NCI-H1092 (cell line): Measurements from ENCODE around the gene NSF.
"Not testable (repeated sequence)": the region's sequence is repeated elsewhere in the genome, so short reads cannot be mapped to it uniquely, and the experiment has no call there.

ENCODE experiments used
- DNase-seq: peaks from one replicate; lab custom pipeline; 2025; lab: John Stamatoyannopoulos, UW

NSF gene

DNA sequence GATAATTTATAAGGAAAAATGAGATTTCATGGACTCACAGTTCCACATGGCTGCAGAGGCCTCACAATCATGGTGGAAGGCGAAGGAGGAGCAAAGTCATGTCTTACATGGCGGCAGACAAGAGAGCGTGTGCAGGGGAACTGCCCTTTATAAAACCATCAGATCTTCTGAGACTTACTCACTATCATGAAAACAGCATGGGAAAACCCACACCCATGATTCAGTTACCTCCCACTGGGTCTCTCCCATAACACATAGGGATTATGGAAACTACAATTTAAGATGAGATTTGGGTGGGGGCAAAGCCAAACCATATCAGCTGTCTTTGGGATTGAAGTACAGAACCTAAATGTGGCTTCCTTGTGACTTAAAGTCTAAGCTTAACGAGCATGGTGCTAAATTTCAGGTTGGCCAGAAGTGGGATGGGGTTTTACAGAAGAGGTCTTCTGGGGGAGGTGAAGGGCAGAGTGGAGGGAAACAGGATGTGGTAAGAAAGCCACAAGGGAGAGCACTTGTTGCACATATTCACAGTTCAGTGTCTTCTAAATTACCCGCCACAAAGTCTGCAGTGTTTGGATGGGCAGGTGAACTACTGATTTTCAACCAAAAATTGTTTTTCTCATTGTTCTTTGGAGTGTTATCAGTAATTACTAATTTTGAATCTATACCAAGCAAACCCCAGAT is 38.4 kb downstream of the NSF start:
- DNase-seq = not testable (repeated sequence)

DNA sequence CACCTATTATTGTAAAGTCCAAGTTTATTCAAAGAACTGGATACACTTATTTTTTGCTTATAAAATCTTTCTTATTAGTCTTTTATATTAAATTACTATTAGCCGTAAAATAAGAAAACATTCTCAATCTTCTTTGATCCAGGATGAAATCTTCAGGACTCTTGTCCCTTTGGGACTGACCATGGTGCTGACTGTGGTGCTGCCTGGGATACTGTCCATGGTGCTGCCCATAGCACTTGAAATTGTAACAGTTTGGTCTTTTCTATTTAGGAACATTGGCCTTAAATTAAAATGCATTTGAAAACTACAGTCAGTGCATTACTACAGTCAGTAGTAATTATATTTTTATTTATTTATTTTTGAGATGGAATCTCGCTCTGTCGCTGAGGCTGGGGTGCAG is 41.7 kb downstream of the NSF start:
- not testable (repeated sequence) for DNase-seq

DNA sequence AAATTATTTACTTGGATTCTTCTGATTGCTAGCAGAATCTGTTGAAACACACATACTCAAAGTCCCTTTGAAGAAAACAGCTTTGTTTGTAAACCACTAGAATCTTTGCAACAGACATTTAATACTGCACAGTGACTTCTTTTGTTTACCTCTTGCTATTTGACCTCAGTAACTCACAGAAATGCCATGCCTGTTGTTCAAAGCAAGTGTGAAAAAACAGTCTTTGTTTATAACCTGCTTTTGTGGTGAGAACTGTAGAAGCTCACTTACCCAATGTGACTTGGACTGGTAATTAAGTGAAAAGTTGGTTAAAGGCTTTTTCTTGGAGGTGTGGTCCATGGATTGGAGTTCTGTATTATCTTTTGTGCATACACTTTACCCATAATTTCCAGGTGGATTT is 44.4 kb downstream of the NSF start:
- not testable (repeated sequence) for DNase-seq

DNA sequence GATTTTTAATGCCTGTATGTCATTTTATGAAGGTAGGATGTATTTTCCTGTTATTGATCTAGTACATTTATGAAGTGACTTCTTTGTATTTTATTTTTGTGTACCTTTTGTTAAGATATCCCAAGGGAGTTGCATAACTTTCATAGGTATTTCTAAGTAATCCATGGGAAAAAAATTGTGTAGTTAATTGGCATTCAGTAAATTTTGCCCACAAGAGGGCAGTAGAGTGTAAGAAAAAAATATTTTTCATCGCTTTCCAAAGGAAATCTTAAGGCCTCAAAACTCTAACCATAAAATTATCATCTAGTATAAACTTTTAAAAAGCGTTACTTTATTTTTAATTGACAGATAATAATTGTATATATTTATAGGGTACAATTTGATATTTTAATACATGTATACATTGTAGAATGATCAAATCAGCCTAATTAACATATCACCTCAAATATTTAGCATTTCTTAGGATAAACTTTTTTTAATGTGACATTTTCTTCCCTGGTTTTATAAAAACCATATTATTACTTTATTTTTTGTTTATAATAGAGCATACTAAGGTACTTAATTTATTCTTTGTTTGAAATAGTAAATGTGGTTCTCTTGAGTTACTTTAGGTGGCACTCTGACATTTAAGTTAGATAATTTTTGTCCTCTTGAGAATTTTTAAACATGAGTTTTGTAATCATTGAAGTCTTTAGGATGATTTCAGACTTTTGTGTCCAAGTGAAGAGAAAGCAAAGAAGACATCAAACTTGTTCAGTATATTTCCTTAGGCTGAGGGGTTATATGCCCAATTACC is 51.6 kb downstream of the NSF start:
- DNase-seq = not testable (repeated sequence)

DNA sequence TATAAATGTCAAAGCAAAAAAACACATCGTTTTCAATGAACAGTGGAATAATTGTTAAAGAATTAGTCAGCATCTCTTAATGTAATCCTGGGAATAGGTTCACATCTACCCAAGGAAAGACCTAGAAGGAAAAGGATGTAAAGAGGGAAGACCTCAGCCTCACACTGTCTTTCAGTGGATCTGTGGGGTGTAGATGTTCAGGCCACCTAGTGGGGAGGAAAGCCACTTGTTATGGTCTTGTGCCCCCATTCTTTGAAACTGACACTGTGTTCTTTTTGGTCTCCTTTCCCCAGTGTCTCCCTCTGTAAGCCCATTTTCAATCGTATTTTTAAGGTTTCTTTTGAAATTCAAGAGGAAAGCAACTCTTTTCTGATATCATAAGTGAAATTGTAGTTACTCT is 56.8 kb downstream of the NSF start:
- not testable (repeated sequence) for DNase-seq

DNA sequence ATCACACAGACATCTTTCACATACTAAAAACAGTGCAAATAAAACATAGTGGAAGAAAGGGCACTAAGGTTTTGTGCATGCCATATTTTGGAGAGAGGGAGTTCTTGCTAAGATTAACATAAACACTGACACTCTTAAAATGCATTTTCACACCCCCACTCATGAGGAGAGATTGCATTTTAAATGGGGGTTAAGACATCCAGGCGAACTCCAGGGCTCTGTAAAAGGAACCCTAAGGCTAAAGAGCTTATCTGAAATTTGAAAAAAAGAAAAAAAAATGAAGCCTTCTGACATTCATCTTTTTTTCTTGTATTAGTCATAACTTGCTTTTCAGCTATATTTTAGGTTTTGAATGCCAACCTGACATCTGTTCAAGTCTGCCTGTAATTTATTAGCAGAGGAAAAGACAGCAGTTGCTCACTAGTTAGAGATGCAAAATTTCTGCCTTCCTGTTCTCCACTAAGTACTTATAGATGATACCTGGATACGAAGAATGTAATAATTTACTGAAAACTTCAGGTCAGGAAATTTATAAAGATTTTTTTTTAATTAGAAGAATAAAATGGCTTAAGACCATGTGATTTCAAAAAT is 57.3 kb downstream of the NSF start:
- DNase-seq = not testable (repeated sequence)

DNA sequence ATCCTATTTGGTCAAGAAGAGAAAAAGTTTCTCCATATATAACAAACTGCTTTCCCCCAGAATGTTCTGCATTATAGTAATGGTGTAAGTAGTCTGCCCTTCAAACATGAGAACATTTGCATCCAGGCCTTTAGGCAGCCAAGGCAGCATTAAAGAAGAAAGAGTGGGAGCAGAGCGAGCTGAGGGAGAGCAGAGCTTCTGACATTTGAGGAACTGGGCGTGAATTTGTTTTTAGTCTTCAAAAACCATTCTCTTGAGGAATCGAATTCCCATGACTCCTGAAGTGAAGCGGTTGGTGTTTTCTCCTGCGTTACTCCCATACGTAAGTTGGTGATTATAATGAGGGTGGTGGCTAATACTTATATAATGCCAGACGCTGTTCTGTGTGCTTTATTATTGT is 58.8 kb downstream of the NSF start:
- not testable (repeated sequence) for DNase-seq

DNA sequence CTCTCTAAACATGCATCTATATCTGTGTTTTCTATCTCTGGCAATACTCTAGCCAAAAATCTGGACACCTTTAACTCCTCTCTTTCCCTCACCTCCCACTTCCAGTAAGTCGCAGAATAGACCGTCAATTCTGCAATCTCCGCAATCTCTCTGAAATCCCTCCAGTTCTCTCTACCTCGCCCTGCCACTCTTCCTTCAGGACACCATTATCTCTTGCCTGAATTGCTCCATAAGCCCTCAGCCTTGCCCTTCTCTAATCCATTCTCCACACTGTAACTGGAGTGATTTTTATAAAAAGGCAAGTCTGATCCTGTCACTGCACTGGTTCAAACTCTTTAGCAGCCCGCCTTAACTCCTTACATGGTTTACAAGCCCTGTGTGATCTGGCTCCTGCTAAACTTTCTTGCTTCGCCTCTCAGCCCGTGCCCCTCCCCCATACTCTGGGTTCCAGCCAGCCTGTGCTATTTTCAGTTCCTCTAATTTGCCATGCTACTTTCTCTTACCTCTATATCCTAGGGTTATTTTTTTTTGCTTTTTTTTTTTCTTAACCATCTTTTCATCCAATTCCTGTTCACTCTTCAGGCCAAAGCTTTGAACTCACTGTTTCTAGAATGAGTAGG is 61.7 kb downstream of the NSF start:
- not testable (repeated sequence) for DNase-seq

DNA sequence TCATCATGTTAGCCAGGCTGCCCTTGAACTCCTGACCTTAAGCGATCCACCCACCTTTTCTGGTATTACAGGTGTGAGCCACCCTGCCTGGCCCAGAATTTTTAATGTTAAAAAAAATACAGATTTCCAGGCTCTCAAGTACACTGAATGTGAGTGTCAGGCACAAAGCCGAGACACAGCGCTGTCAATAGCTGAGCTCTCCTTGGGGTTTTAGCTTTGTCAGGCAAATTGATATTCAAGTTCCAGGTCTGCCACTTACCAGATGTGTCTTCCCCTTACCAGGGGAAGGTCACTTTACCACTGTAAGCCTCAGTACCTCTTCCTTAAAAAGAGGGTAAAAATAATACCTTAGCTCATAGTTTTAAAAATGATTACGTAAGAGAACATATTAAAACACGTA is 67.8 kb downstream of the NSF start:
- not testable (repeated sequence) for DNase-seq

DNA sequence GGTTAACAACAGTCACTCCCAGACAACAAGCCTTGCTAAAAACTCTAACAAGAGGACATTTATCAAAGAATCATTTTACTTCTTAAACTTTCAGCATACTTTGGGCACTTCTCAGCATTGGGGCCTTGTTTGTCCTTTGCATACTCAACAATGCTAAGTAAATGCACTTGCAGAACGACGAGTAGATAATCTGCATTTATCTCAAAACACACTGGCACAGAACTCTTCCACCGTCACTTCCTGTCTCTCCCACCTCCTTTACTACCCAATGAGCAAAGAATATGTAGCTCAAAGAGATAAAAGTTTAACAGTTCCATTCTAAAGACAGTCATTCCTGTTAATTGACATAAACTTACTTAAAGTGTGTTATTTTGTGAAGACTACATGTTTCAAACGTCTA is 69.2 kb downstream of the NSF start:
- not testable (repeated sequence) for DNase-seq

DNA sequence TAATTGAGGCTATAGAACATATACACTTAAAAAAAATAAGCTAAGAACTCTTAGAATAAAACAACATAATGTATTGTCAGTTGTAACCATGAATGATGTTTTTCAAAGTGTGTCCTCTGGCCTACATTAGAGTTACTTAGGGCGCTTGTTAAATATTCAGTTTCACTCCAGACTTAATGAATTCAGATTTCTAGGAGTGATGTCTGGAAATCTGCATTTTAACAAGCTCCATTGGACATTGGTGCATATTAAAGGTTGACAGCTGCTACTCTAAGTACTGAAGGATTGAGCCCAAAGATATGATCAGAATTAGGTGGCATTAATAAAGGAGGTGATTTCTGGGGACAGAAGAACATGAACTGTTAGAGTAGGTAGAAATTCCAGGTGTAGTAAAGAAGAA is 72.7 kb downstream of the NSF start:
- DNase-seq = not testable (repeated sequence)

DNA sequence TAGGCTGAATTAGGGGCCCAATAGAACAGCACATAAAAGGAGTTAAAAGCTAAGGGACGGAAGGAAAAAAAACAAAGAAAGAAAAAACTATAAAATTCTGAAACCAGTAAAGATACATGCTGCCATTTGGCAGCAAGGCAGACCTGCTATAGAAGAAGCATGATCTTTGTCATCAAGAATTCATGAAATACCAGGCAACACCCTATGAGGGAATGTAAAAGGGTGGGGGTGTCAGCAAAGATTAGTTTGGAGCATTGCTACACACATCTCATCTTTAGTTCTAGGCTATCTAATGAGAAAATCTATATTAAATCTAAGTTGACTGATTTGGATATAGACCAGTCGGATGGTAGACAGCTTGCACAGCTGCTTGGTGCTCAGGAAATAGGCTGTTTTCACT is 73.1 kb downstream of the NSF start:
- DNase-seq = not testable (repeated sequence)

DNA sequence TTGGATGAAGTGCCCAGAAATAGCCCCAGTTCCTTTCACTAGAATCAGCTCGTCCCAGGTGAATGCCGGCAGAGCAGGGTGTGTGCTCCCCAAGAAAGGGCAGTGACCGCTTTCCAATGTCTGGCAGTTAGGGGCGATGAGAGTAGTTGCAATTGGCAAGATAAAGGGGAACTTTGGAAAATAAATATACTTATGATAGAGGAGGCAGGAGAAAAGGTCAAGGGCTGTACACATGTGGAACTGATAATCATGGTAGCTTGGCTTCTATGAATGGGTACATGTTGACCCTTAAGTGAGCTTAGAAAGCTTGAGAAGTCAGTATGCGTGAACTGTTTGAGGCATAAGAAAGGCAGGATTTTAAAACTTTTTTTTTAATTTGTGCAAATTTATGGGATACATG is 75.5 kb downstream of the NSF start:
- not testable (repeated sequence) for DNase-seq

DNA sequence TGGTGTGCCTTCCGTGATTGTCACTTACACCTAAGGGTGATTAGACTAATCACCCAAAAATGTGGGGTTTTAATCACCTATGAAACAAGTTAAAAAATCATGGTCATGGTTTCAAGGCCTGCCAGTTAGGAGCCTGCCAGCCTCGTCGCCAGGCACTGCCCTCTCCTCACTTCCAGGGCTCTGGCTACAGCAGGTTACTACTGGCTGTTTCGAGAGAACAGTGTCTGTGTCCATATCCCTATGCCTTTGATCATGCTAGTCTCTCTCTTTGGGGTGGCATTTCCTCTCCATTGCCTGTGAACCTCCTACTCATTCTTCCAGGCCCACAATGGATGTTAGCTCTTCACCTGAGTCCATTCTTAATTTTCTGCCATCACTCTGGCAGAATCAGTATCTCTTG is 80.3 kb downstream of the NSF start:
- DNase-seq = not testable (repeated sequence)

DNA sequence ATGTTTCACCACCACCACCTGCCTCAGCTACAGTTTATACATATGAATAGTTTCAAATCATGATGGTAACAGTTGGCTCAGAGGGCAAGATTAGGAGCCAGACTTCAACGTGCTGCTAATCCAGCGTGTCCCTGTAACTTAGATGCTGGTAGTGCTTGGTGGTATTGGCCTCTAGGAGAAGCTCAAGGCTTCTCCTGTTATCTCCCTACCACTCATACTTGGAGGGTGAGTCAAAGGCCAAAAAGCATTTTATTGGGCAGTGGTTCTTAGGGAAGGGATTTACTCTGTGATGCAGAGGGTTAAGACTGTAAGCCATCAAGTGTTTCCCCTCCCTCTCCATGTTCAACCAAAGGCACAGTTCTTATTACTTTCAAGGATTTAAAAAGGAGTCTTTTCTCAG is 82.3 kb downstream of the NSF start:
- DNase-seq = not testable (repeated sequence)

DNA sequence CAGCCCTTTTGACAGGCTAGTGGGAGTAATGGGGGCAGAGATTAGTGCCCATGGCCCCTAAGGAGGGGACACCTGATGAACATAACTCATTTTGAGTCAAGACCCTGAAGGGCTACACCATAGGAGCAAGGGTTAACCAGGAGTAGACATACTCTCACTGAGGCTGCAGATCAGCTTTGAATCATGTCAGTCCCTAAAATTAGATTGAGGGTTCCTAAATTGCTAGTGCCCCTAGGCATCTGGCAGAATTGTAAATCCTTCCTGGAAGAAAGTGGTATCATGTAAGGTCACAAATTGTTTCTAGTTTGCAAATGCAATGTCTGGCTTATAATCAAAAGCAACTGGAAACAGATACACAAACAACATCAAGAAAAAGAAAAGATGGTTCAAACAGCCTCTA is 87.3 kb downstream of the NSF start:
- not testable (repeated sequence) for DNase-seq

DNA sequence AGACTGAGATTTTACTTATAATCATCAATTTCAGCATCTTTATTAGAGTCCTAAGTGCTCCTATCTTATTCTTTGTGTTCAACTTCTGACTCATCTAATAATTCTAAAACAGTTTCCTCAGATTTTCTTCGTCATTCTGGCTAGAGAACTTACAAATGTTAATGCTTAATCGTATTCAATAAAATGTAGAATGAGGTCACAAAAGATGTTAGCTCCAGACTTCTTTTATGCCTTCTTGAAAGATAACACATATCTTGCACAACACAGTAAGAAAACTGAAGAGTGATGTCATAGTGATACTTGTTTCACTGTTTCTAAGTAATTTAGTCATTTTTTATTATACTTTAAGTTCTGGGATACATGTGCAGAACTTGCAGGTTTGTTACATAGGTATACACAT is 93.2 kb downstream of the NSF start:
- DNase-seq = not testable (repeated sequence)

DNA sequence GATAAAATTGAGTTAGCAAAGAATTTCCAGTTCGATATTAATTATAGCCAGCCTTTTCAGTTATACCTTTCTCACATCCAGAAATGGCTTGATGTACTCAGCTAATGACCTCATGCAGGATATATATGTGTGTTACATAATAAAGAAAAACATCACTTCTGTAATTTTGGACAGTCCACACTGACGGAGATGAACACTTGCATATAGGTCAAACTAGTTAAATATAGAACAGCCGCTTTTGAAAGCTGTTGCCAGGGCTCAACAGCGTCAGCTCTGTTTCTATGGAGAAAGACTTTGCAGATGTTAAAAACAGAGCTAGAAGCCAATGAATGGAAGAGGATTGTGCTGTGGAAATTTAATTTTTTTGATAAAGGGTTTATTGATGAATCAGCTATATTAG is 94.8 kb downstream of the NSF start:
- not testable (repeated sequence) for DNase-seq

DNA sequence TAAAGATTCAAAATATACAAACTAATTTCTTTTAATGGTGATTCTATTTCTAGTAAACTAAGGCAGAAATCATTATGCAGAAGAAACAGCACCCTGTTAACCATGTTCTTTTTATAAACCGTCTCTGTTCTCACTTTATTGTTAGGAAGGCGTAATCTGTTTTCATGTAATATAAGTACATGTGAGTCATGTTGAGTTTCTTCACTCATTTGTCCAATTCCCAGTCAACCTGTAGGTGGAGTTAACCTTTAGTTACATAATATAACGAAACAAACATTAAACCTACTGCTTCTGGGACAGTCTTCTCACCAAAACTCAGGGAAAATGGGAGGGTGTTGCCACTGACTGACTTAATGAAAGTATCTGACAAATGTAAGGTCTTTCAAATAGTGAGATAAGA is 101.7 kb downstream of the NSF start:
- not testable (repeated sequence) for DNase-seq

DNA sequence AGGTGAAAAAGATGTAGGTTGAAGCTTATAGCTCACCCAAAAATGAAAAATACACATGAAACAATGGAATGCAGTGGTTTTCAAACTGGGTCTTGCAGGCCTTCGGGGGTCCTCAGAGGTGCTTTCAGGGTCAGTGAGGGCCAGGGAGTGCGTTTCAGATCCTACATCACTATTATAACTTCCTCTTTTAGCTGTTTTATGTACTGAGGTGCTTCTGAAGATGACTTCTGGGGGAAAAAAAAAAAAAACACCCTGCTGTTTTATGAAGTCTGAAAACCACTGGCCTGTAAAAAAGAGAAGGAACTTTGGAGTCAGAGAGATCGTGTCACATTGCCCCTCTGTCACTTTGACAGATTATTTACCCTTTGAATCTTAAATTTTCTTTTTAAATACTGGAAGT is 102.8 kb downstream of the NSF start:
- DNase-seq = not testable (repeated sequence)

DNA sequence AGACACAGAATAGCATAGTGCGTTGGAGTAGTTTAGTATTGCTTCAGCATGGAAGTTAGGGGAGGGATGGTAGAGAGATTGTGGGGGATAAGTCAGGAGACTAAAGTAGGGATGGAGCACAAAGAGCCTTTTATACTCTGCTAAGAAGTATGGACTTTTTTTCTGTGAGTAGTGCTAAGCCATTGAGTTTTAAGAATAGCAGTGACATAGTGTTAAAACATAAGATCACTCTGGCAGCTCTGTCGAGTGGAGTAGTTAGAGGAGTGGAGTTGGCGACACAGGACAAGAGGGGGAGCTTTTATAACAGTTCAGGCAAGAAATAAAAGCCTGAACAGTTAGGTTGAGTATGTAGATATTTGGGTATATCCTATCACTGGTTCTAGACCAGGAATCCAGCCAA is 106.1 kb downstream of the NSF start:
- DNase-seq = not testable (repeated sequence)

DNA sequence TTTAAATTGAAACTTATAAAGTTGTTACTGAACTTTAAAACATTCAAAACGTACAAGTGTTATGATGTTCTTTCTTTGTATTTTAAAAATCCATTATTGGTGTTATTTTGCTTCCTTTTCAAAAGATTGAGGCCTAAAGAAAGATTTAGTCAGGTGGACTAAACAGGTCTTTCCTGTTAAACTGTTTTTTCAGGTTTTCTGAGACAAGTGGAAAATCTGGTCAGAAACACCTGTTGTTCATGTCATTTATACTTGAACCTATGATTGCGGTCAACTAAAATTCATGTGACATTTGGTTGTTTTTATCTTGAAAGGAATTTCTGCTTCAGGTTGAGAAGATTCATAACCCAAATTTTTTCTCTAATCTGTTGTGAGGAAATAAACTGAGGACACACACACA is 108.5 kb downstream of the NSF start:
- not testable (repeated sequence) for DNase-seq

DNA sequence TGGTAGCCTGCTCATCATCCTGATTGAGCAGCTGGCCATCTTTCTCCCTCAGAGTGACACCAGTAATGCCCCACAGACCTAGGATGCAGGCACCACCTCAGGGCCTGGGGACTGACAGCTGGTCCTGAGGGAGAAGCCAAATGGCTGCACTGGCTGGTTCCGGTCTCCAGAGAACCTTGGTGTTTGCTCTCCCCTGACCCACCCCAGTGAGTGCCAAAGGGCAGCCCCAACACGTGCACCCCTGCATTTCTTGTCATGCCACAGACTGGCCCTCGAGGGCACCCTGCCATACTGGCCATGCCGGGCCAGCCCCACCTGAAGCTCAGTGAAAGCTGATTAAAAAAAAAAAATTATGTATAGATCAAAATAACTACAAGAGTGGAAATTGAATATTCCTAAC is 127.5 kb downstream of the NSF start:
- DNase-seq = no peak
